Renal pelvis (tissue), 12 donors: ENCODE data around the gene NAA11. TPM values are rescaled to one million over a fixed set of nuclear protein-coding genes. Genes with fewer than 3 reads are reported as not detected.

Experiments
- DNase-seq: peaks from one replicate; pipeline ENCODE4 v3.0.0-alpha.2; 2013
- long read RNA-seq, 16 experiments: transcript quantifications; one replicate each; lab custom pipeline, GENCODE V29; 2026
- polyA plus RNA-seq, 3 donors: library from polyadenylated mRNA; unstranded; fragments of 120-200 nt; gene quantifications; one replicate each; pipeline ENCODE4 v1.2.1, GENCODE V29; 2013; ENCODE audit not compliant: insufficient read length in 3 of 3

Gene NAA11
- not detected for polyA plus RNA-seq
- long read RNA-seq, donor 1: 0 reads
- long read RNA-seq, donor 2: 0 reads
- long read RNA-seq, donor 3: 0 reads
- long read RNA-seq, donor 4: 0 reads
- long read RNA-seq, donor 5: 0 reads
- long read RNA-seq, donor 6: 0 reads
- long read RNA-seq, donor 7: 0 reads
- long read RNA-seq, donor 8: 0 reads
- long read RNA-seq, donor 9: 0 reads
- long read RNA-seq, donor 10: 0 reads
- long read RNA-seq, donor 11: 0 reads
- long read RNA-seq, donor 12: 0 reads
- long read RNA-seq, donor 13: 0 reads
- long read RNA-seq, donor 14: 0 reads
- long read RNA-seq, donor 15: 0 reads
- long read RNA-seq, donor 16: 0 reads

GRCh38 chr4:79325864-79326328 lies at the start of gene NAA11:
TSS of gene NAA11 (minus strand) at chr4:79326061. CDS start at chr4:79325877, 184 bp downstream.
- DNase-seq: no peak

GRCh38 chr4:79370026-79370425 lies 44.2 kb upstream of the NAA11 start:
- DNase-seq: no peak

GRCh38 chr4:79367096-79367495 lies 41.2 kb upstream of the NAA11 start:
- DNase-seq: no peak

- DNase-seq: no peak
Measured at GRCh38 chr4:79366422-79366821, 40.6 kb upstream of the NAA11 start.

GRCh38 chr4:79364061-79364460 lies 38.2 kb upstream of the NAA11 start:
- DNase-seq: no peak

- no peak for DNase-seq
Measured at GRCh38 chr4:79362626-79363025, 36.8 kb upstream of the NAA11 start.

- no peak for DNase-seq
Measured at GRCh38 chr4:79360006-79360405, 34.1 kb upstream of the NAA11 start.

- no peak for DNase-seq
Measured at GRCh38 chr4:79358438-79358837, 32.6 kb upstream of the NAA11 start.

- no peak for DNase-seq
Measured at GRCh38 chr4:79357365-79357764, 31.5 kb upstream of the NAA11 start.

- DNase-seq: no peak
Measured at GRCh38 chr4:79353075-79353474, 27.2 kb upstream of the NAA11 start.

GRCh38 chr4:79348405-79348804 lies 22.5 kb upstream of the NAA11 start:
- DNase-seq: no peak

- no peak for DNase-seq
Measured at GRCh38 chr4:79341893-79342653, 16.2 kb upstream of the NAA11 start.

- no peak for DNase-seq
Measured at GRCh38 chr4:79340568-79340967, 14.7 kb upstream of the NAA11 start.

GRCh38 chr4:79338148-79338547 lies 12.3 kb upstream of the NAA11 start:
- no peak for DNase-seq

- no peak for DNase-seq
Measured at GRCh38 chr4:79334783-79335182, 8.9 kb upstream of the NAA11 start.

GRCh38 chr4:79334341-79334740 lies 8.5 kb upstream of the NAA11 start:
- no peak for DNase-seq

GRCh38 chr4:79331126-79331876 lies 5.4 kb upstream of the NAA11 start:
- DNase-seq: no peak

- DNase-seq: no peak
Measured at GRCh38 chr4:79330720-79331119, 4.9 kb upstream of the NAA11 start.

- no peak for DNase-seq
Measured at GRCh38 chr4:79325436-79325835, 425 bp downstream of the NAA11 start.

- no peak for DNase-seq
Measured at GRCh38 chr4:79319975-79320374, 5.9 kb downstream of the NAA11 start.

- no peak for DNase-seq
Measured at GRCh38 chr4:79317711-79318110, 8.2 kb downstream of the NAA11 start.

GRCh38 chr4:79315891-79316290 lies 10.0 kb downstream of the NAA11 start:
- DNase-seq: no peak

GRCh38 chr4:79311279-79311678 lies 14.6 kb downstream of the NAA11 start:
- no peak for DNase-seq
